HuH-7 (cell line): Measurements from ENCODE around the gene CATSPERE.
"Not testable (repeated sequence)": the region's sequence is repeated elsewhere in the genome, so short reads cannot be mapped to it uniquely, and the experiment has no call there.

Experiments used
- DNase-seq: peaks from one replicate; pipeline ENCODE4 v3.0.0; 2011; ENCODE audit warnings: low spot score

The CATSPERE gene

DNA sequence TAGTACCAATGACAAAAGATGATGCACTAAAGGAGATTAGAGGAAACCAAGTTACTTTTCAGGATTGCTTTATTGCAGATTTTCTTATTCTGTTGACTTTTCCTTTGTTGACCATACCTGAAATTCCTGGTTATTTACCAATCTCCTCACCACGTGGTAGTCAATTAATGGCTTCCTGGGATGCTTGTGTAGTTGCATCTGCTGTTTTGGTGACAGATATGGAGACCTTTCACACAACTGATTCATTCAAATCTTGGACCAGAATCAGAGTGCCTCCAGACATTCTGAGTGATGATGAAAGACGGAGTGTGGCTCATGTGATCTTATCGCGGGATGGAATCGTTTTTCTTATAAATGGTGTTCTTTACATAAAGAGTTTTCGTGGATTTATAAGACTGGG lies 91.3 kb downstream of the CATSPERE start:
- no peak for DNase-seq

DNA sequence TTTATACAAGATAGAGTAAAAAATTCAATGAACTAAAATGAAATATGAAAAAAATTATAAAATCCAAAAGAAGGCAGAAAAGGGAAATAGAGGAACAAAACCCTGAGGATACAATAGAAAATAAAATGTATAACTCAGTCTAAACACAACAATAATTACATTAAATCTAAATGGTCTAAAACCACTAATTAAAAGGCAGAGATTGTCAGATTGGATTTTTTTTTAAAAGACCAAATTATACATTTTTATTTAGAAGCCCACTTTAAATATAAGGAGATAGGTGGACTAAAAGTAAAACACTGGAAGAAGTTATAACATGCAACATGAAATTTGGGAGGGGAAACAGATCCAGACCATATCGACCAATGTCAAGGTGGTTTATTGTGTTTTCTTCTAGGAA lies 95.2 kb downstream of the CATSPERE start:
- no peak for DNase-seq

DNA sequence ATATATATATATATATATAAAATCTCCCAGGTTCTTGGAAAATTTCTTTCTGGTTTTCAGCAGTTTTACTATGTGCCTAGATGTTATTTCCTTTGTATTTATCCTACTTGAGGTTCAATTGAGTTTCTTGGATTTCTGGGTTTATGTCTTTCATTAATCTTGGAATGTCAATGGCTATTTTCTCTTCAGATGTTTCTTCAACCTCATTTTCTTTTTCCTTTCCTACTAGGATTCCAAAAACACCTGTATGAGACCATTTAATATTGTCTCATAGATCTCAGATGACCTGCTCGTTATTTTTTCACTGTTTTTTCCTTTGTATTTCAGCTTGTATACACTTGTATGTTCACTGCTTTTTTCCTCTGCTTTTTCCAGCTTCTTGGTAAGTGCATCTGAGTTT lies 96.5 kb downstream of the CATSPERE start:
- no peak for DNase-seq

DNA sequence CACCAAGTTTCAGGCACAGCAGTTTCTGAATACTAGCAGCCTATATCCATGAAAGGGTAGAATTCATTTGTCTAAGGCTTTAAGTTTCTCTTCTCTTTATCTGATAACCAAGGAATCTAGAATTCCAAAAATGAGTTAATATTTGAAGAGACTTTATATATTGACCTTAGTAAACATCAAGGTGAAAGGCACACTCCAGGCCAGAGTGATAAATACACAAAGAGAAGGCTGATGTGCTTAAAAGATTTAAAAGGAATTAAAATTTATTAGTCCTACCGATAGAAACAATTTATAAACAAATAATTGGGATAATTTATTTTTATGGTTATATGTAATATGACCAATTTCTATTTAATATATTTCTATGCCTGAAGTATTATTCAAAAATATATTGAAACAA lies 98.5 kb downstream of the CATSPERE start:
- DNase-seq: no peak

DNA sequence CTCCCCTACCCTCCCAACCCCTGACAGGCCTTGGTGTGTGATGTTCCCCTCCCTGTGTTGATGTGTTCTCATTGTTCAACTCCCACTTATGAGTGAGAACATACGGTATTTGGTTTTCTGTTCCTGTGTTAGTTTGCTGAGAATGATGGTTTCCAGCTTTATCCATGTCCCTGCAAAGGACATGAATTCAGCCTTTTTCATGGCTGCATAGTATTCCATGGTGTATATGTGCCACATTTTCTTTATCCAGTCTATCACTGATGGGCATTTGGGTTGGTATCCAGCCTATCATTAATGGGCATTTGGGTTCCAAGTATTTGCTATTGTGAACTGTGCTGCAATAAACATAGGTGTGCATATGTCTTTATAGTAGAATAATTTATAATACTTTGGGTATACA lies 101.8 kb downstream of the CATSPERE start:
- not testable (repeated sequence) for DNase-seq

DNA sequence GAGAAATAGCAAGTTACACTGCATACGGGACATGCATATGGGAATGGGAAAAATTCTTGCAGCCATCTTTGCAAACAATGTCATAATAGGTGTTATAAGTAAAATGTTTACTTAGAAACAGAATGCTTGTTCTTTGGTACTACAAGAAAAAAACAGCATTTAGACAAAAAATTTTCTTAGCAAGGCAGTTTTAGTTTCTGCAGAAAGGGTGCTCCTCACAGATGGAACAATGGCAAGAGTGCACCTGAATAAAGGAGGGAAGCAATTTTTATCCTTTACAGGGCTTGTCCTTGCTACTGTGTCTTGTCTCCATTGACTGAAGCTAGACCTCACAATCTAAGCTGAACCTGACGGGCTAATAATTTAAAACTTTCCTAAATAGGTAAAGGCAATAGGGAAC lies 112.7 kb downstream of the CATSPERE start:
- DNase-seq: no peak

DNA sequence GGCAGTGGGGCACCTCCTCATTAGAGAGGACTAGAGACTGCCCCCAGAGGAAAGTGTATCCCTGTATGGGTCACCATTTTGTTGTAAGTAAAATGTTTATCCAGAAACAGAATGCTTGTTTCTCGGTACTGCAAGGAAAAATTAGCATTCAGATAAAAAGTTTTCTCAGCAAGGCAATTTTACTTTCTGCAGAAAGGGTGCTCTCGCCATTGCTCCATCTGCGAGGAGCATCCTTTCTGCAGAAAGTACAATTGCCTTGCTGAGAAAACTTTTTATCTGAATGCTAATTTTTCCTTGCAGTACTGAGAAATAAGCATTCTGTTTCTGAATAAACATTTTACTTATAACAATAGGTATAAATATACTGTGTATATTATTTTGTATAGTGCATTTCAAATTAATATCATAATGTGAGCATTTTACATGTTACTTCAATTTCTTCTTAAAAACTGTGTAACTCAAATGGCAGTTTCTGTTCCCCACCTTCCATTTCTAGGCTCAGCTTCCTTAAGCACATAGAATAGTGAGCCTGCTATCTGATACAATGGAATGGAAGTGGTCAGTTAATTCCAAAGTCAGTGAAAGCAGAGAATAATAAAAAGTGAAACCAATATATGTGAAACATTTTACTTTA lies 115.3 kb downstream of the CATSPERE start:
- no peak for DNase-seq

DNA sequence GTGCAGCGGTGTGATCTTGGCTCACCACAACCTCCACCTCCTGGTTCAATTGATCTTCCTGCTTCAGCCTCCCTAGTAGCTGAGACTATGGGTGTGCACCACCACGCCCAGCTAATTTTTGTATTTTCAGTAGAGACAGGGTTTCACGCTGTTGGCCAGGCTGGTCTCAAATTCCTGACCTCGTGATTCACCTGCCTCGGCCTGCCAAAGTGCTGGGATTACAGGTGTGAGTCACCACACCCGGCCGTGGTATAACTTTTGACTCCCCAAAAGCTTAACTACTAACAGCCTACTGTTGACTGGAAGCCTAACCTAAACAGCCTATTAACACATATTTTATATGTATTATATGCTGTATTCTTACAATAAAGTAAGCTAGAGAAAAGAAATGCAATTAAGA lies 117.1 kb downstream of the CATSPERE start:
- not testable (repeated sequence) for DNase-seq

DNA sequence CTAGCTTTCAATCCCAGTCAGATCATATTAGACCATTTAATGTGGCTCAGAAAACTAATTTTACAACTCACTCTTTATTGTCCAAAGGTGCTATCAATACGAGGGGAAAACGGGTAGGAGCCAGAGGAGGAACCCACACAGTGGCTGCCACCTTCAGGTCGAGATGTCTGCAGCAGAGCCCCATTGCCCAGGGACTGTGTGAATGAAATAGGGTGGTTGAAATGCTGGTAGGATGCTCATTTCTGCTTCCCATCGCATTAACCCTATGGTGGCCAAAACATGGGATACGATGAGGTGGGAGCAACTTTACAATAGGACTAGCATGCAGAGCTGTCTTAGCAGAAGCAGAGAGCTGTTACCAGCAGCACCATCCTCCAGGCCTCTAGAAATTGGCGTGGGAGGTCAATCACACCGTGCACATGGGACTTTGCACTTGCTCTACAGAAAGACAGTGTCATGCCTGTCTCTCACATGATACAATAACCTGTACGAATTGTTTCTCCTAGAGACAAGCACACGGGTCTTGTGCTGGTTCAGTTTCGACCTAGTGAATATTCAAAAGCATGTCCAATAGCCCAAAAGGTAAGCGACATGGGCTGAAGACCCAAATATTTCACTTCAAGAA lies 122.4 kb downstream of the CATSPERE start:
- no peak for DNase-seq

DNA sequence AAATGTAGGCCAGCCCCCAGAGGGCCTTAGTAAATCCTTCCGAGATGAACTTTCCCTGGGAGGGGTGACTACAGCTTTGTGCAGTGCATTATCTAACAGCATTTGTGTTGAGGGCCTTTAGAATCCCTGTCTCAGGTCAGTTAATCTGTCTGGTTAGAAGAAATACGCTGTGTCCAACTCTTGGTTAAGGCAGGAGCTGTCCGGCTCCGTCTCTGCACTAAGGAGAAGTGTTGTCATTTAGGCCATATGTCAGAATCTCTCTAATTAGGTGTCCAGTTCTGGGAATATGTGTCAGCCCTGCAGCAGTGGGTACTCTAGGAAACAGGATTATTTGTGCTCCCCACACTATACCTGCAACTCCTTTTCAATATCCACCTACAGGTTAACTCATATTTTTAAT lies 124.8 kb downstream of the CATSPERE start:
- no peak for DNase-seq

DNA sequence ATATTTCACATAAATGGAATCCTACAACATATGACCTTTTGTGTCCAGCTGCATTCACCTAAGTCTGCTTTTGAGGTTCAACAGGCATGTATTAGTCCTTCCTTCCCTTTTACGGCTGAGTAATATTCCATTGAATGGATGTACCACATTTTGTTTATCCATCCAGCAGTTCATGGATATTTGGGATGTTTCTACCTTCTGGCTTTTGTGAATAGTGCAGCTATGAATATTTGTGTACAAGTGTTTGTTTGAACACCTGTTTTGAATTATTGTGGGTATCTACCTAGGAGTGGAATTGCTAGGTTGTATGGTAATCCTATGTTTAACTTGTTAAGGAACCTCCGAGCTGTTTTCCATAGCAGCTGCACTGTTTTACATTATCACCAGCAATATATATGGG lies 129.6 kb downstream of the CATSPERE start:
- no peak for DNase-seq

DNA sequence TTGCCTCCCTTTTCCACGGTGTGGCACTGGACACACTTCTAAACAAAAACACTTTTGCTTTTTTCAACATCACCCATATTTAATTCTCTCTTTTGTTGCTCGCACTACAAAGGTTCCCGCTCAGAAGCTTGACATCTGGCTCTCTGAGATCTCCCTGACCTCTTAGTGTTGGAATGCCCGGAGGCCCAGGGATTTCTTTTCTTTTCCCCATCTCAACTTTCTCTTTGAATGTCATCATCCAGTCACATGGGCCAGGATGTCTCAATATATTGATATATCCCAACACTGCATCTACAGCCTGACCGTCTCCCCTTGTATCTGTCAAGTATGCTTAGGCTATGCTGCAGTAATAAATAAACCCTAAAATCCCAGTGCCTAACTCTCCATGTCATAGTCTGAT lies 137.5 kb downstream of the CATSPERE start:
- no peak for DNase-seq

DNA sequence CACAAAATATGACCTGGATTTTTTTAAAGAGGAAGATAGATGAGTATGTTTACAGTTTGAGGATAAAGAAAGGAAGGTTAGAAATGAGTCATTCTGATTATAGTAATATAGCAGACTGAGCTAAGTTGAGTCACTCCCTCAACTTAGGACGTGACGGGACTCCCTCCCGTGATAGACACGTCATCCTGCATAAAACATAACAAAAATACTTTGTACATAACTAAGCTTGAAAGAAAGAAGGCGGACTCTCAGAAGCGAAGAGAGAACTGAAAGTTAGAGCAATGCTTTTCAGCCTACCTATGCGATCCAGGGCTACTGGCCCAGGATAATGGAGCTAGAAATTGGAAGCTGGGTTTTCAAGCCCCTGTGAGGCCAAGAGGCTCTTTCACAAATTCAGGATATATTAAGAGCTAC lies 138.9 kb downstream of the CATSPERE start:
- DNase-seq: no peak

DNA sequence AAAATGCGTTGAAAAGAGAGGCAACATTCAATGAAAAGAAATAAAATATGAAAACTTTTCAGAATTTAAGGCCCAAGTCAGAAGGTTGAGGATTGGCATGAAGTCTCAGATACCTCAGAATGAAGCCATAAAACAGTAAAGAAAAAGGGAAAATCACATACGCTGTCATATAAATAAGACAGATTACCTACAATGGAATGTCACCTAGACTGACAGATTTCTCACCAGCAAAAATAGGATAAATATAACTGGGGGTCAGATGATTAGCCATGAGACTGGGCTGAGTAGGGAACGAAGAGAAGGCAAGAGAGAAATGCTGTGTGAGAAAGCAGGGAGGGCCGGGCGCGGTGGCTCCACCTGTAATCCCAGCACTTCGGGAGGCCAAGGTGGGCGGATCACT lies 140.3 kb downstream of the CATSPERE start:
- no peak for DNase-seq

DNA sequence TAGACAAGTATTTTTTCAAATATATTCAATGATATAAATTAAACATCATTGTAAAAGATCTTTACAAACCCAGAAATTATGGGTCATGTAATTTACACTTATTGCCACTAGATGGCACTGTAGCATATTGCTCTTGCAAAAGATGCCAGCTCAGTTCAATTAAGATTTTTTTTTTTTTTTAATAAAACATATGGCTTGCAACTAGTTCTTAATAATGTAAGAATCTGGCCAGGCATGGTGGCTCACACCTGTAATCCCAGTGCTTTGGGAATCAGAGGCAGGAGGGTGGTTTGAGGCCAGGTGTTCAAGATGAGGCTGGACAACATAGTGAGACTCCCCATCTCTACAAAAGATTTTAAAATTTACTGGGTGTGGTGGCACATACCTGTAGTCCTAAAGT lies 142.4 kb downstream of the CATSPERE start:
- no peak for DNase-seq

DNA sequence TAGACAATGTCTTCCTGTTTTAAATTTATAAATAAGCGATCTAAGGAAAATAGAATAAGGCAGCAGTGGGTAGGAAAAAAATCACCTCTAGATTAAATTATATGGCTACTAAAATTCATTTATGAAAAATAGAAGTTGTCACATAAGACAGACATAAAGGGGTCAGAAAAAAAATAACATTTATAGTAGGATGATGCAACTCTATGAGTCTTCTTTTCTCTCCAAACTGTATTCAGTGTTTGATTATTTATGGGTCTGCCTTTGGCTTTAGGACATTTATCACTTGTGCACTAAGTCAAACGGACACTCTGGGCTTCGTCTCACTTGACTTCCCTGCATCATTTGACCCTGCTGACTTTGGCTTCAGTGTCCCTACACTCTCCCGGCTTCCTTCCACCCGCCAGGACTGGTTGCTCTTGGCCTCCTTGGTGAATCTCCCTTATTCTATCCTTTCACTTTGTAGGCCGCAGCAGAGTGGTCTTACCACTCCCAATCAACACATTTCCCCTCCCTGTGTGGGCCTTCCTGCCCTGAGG lies 144.8 kb downstream of the CATSPERE start:
- no peak for DNase-seq

DNA sequence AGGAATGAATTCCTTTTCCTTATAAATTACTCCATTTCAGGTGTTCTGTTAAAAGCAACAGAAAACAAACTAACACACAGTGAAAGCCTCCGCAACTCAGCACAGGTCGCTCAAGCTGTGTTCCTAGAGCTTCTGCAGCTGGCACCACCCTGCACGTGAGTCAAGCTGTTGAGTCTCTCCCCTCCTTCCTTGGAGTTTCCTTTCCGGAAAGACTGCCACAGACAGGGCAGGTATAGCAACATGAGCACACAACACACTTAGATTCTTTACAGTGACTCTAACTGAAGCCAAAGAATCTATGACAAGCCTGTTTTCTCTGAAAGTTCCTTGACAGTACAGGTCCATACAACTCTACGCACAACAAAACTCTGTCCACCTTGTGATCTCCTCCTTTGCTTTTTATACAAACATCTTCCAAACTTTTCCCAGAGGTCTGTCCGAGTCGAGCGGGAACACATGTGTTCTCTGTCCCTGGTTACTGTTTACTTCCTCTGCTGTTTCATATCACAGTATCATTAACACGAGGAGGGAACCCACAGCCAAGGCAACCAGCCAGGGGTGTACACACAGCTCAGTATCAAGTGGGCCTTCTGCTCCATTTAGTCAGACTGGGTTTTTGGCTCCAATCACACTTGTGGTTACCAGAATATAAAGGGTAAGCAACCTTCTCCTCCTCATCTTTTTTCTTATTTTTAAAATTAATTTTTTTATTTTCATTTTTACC lies 153.2 kb downstream of the CATSPERE start:
- no peak for DNase-seq

DNA sequence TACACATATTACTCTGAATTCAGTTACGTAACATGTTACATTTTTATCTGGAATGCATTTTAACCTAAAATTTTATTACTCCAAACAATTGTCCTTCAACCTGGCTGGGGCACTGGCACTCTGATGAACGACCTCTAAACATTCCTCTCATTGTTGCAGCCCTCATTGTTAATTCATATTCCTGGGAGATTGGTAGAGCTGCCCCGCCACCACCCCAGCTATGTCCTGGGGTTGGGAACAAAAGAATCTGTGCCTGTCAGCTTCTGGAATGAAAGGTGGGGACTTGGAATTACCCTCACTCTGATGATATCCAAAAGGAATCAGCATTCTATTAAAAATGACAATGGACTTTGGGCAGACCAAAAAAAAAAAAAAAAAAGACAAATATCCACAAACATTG lies 153.8 kb downstream of the CATSPERE start:
- DNase-seq: no peak

DNA sequence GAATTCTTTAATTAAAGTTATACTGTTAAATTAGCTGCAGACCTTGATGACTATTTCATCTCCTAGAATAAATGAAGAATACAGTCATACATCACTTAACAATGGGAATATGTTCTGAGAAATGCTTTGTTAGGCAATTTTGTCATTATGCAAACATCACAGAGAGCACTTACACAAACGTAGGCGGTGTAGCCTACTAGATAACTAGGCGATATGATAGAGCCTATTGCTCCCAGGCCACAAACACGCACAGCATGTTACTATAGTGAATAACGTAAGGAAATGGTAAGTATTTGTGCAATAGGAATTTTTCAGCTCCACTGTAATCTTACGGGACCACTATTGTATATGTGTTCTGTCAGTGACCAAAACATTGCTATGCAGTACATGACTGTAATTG lies 154.2 kb downstream of the CATSPERE start:
- DNase-seq: no peak

DNA sequence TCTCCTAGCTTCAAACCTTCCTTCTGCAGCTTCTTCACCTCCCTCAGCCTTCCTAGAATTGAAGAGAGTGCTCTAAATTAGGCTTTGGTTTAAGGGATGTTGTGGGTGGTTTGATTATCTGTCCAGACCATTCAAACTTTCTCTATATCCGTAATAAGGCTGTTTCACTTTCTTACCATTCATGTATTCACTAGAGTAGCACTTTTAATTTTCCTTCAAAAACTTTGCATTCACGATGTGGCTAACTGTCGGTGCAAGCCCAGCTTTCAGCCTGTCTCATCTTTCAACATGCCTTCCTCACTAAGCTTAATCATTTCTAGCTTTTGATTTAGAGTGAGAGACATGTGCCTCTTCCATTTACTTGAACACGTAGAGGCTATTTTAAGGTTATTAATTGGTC lies 165.6 kb downstream of the CATSPERE start:
- no peak for DNase-seq

DNA sequence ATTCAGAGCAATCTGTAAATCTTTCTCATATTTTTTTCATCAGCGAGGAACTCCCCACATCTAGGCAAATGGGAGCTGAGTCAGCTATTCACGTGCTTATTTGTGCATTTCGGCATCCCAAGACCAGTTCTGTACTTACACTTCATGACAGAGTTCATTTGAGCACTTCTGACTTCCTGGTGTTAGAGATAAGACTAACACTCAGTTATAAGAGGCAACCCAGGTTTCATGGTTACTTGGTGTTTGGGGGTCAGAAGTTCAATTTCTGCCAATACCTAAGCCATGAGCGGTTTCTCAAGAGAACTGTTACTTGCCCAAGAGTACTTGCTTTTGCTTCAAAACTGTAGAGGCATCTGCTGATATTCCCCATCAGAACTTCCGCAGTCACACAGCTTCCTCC lies 167.7 kb downstream of the CATSPERE start:
- DNase-seq: no peak

DNA sequence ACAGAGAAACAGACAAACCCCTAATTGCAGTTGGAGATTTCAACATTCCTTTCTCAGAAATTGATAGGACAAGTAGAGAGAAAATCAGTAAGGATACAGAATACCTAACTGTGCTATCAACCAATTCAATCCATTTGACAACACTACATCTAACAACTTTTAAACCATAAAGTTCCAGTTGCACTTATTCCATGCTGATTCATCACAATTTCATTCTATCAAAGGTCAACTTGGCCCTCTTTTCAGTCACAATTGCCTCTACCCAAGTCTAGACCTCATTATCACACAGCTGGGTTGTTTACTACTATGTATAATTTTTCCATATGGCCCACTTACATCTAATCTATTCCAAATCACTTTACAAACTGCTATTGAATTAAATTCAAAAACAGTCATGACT lies 172.1 kb downstream of the CATSPERE start:
- no peak for DNase-seq

DNA sequence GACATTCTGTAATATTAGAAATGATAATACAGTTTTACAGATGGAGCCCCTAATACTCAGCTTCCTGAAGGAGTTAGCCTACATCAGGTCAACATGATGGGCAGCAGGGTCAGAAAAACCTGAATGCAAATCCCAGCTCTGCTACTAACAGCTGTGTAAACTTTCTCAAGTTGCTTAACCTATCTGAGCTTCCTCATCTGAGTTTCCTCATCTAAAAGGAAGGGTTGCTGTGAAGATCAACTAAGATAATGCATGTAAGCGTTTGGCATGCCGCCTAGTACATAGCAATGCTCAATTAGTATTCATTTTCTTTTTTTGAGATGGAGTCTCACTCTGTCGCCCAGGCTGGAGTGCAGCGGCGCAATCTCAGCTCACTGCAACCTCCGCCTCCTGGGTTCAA lies 173.5 kb downstream of the CATSPERE start:
- no peak for DNase-seq
